WTC11 (cell line): ENCODE data around the gene PKP4.

Experiments used
- TF ChIP-seq, protein P1 (sequence below): sonication (generic); formaldehyde crosslinking; IDR thresholded peaks from 2 replicates; pipeline ENCODE4 v1.8.0; 2022; ENCODE audit warnings: mild to moderate bottlenecking, missing genetic modification reagents
- TF ChIP-seq, protein P2 (sequence below): fragments of 200-600 bp; IDR thresholded peaks from 2 replicates; pipeline ENCODE4 v1.8.0; 2022; ENCODE audit warnings: antibody characterized with exemption

DNA sequence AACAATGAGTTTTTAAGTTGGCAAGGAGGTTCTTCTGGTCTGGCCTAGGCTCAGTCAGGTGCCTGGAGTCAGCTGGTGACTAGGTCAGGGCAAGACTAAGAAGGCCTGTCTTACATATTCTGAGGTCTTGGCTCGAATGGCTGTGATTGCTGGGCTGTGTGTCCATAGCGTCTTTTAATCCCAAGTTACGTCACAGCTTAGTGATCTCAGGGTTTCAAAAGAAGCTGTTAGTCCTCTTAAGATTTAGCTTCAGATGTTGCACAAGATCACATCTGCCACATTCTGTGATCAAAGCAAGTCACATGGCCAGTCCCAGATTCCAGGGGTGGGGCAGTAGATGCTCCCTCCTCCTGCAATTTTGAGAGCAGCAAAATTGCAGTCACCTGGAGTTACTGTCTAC is 61.3 kb downstream of the PKP4 start:
- TF ChIP-seq, protein P1, sequence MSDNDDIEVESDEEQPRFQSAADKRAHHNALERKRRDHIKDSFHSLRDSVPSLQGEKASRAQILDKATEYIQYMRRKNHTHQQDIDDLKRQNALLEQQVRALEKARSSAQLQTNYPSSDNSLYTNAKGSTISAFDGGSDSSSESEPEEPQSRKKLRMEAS (CRISPR knock-in tag) = no peak
- TF ChIP-seq, protein P2, sequence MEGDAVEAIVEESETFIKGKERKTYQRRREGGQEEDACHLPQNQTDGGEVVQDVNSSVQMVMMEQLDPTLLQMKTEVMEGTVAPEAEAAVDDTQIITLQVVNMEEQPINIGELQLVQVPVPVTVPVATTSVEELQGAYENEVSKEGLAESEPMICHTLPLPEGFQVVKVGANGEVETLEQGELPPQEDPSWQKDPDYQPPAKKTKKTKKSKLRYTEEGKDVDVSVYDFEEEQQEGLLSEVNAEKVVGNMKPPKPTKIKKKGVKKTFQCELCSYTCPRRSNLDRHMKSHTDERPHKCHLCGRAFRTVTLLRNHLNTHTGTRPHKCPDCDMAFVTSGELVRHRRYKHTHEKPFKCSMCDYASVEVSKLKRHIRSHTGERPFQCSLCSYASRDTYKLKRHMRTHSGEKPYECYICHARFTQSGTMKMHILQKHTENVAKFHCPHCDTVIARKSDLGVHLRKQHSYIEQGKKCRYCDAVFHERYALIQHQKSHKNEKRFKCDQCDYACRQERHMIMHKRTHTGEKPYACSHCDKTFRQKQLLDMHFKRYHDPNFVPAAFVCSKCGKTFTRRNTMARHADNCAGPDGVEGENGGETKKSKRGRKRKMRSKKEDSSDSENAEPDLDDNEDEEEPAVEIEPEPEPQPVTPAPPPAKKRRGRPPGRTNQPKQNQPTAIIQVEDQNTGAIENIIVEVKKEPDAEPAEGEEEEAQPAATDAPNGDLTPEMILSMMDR = no peak
